SU-DHL-6 (cell line): ENCODE results near the gene DPP4.

Experiments
- H2AFZ ChIP-seq: fragments of 200-600 bp; sonication (generic); 2 replicates; pipeline ENCODE4 v1.6.1; 2014; ENCODE audit warnings: low read depth, mild to moderate bottlenecking, moderate library complexity, mixed read lengths, antibody characterized with exemption, low read length; ENCODE audit not compliant: severe bottlenecking
- H3F3A ChIP-seq: fragments of 200-600 bp; shearing (Covaris generic); 2 replicates; pipeline ENCODE4 v1.6.0; 2016; ENCODE audit warnings: antibody characterized with exemption, mild to moderate bottlenecking; ENCODE audit not compliant: insufficient read depth
- H3K27ac ChIP-seq: fragments of 200-600 bp; sonication (generic); 2 replicates; pipeline ENCODE4 v1.5.1; 2016; ENCODE audit warnings: low read depth, mild to moderate bottlenecking, low read length, moderate library complexity, mixed read lengths
- H3K27me3 ChIP-seq: fragments of 200-600 bp; sonication (generic), shearing (Covaris generic); 2 replicates; pipeline ENCODE4 v1.6.0; 2014; ENCODE audit warnings: mild to moderate bottlenecking, low read length
- H3K36me3 ChIP-seq: fragments of 200-600 bp; sonication (generic); 2 replicates; pipeline ENCODE4 v1.6.1; 2014; ENCODE audit warnings: mild to moderate bottlenecking, low read length, mixed read lengths
- H3K4me2 ChIP-seq: fragments of 300-600, 200-600 bp; shearing (Covaris generic), sonication (generic); 2 replicates; pipeline ENCODE4 v1.6.0; 2014; ENCODE audit warnings: low read length, low read depth, mild to moderate bottlenecking; ENCODE audit not compliant: poor library complexity, severe bottlenecking
- H3K4me3 ChIP-seq: fragments of 200-600 bp; sonication (generic); 2 replicates; pipeline ENCODE4 v1.5.1; 2014; ENCODE audit warnings: antibody characterized with exemption, low read length, mild to moderate bottlenecking, mixed read lengths; ENCODE audit not compliant: insufficient read depth, poor library complexity, severe bottlenecking
- H3K79me2 ChIP-seq: fragments of 200-600 bp; sonication (generic); 2 replicates; pipeline ENCODE4 v1.6.1; 2014; ENCODE audit warnings: mild to moderate bottlenecking, low read length, moderate library complexity; ENCODE audit not compliant: insufficient read depth
- H3K9ac ChIP-seq: fragments of 200-600 bp; sonication (generic); 2 replicates; pipeline ENCODE4 v1.7.0; 2014; ENCODE audit warnings: mild to moderate bottlenecking, low read length
- H3K9me2 ChIP-seq: fragments of 200-600 bp; sonication (generic); replicated peaks from 2 replicates; pipeline ENCODE4 v1.6.1; 2014; ENCODE audit warnings: low read length; ENCODE audit not compliant: insufficient read depth
- H3K9me3 ChIP-seq: fragments of 200-600 bp; sonication (generic); 2 replicates; pipeline ENCODE4 v1.6.1; 2014; ENCODE audit warnings: low read length, mixed read lengths; ENCODE audit not compliant: insufficient read depth
- H4K20me1 ChIP-seq: fragments of 200-600 bp; sonication (generic); 2 replicates; pipeline ENCODE4 v1.6.1; 2014; ENCODE audit warnings: low read depth, mild to moderate bottlenecking, antibody characterized with exemption, low read length, moderate library complexity, mixed read lengths
- EZH2phosphoT487 ChIP-seq: fragments of 200-600 bp; sonication (generic), shearing (Covaris generic); conservative IDR thresholded peaks from 2 replicates; pipeline ENCODE4 v1.6.1; 2018; ENCODE audit warnings: mild to moderate bottlenecking, antibody characterized with exemption, low read length, moderate library complexity, mixed read lengths
- TF ChIP-seq, protein P1 (sequence below): fragments of 200-600 bp; sonication (generic); IDR thresholded peaks from one replicate; pipeline ENCODE4 v1.5.1; 2017; ENCODE audit warnings: antibody characterized with exemption, mild to moderate bottlenecking, low read length, moderate library complexity; ENCODE audit not compliant: insufficient read depth, poor library complexity, severe bottlenecking

The DPP4 gene

DNA sequence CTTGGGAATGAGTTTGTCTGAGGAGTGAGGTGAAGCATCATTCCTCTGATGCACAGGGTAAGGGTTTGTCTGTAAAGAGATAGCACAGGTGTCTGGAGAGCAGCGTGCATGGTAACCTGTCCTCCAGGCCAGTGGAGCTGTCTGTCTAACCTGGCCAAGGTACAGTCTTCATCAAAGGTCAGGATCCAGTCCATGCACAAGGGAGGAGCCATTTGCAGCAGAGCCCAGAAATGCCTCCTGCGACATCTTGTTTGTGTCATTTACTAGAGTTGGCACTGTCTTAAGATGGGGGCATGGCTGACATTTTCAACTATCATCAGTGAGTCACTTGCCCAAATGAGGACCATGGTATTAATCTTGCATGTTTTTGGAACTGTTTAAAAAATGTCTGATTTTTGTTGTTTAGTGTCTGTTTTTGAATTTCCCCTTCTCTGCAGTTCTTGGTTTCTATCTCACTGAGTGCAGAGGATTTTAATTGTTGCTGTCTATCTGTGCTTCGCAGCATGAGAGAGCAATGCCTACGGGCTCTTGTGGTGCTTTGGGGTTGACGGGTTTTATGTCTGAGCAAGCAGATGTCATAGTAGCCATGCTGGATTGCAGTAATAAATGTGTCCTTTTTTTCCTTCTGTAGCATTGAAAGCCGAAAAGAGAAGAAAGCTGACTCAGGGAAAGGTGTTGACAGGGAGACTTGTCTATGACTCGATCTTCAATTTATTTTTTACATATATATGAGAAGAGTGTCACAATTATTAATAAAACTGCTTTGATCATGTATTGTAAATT is 91.3 kb downstream of the DPP4 start:
- Histone ChIP-seq H3K9me2 (no peaks in the 10 kb centered on the region), H3K27me3 (no peaks in the 10 kb centered on the region), H3K4me3 (no peak overlapping the region), H3K9me3 (no peaks in the 10 kb centered on the region), H4K20me1 (no peaks in the 10 kb centered on the region), H3K79me2 (no peaks in the 10 kb centered on the region), H3K27ac (no peak overlapping the region), H2AFZ (no peak overlapping the region), H3K36me3 (no peaks in the 10 kb centered on the region), H3K4me2 (no peak overlapping the region), H3F3A (no peaks in the 10 kb centered on the region), H3K9ac (no peak overlapping the region)
- TF ChIP-seq, protein P1, sequence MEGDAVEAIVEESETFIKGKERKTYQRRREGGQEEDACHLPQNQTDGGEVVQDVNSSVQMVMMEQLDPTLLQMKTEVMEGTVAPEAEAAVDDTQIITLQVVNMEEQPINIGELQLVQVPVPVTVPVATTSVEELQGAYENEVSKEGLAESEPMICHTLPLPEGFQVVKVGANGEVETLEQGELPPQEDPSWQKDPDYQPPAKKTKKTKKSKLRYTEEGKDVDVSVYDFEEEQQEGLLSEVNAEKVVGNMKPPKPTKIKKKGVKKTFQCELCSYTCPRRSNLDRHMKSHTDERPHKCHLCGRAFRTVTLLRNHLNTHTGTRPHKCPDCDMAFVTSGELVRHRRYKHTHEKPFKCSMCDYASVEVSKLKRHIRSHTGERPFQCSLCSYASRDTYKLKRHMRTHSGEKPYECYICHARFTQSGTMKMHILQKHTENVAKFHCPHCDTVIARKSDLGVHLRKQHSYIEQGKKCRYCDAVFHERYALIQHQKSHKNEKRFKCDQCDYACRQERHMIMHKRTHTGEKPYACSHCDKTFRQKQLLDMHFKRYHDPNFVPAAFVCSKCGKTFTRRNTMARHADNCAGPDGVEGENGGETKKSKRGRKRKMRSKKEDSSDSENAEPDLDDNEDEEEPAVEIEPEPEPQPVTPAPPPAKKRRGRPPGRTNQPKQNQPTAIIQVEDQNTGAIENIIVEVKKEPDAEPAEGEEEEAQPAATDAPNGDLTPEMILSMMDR, result no peak
- no peak for TF ChIP-seq EZH2phosphoT487

DNA sequence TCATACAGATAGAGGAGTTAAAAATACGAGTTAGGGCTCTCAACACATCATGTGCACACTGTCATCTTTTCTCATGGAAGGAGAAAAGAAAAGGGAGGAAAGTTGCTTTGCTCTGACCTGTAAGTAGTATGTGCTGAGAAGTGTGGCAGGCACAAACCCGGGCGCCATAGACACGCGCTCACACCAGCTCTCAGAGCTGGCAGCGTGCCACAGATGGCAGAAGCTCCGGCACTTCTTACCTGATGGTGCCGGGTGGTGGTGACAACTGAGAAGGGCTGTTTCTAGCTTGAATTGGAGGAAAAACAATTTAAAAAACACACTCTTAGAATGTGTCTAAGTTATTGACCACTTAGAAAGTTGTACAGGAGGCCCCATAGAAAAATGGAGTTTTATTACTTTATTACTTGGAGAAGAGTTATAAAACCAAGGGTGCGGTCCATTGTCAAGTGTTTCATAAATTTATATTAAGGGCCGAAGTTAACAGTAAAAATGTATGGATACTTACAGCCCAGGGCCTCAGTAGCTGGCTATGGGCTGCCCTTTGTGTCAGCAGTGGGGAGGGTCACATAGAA is 92.2 kb downstream of the DPP4 start:
- Histone ChIP-seq H3F3A (no peaks in the 10 kb centered on the region), H3K79me2 (no peaks in the 10 kb centered on the region), H3K27ac (no peak overlapping the region), H3K9ac (no peak overlapping the region), H3K9me2 (no peaks in the 10 kb centered on the region), H4K20me1 (no peaks in the 10 kb centered on the region), H2AFZ (no peak overlapping the region), H3K36me3 (no peaks in the 10 kb centered on the region), H3K9me3 (no peaks in the 10 kb centered on the region), H3K4me3 (no peak overlapping the region), H3K27me3 (no peaks in the 10 kb centered on the region), H3K4me2 (no peak overlapping the region)
- no peak for TF ChIP-seq EZH2phosphoT487
- TF ChIP-seq, protein P1, result no peak

DNA sequence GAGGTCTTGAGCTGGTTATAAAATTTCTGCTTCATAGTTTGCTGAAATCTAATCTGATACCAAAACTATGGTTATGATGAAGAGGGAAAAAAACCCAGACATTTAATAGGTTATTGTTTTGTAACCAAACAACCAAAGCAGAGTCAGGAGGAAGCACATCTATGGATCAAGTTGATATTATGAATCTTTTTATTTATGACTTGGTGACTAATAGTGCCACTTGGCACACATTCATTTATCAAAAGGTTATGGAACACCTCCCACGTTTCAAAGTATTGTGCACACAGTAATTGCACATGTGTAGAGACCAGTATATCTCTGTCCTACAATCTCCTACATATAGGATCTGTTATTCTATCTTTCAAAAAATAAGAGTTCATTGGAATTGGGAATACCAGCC is 93.0 kb downstream of the DPP4 start:
- TF ChIP-seq, protein P1, result no peak
- no peak for TF ChIP-seq EZH2phosphoT487
- Histone ChIP-seq H3K4me3 (no peak overlapping the region), H3K36me3 (no peaks in the 10 kb centered on the region), H3K9me2 (no peaks in the 10 kb centered on the region), H3F3A (no peaks in the 10 kb centered on the region), H3K79me2 (no peaks in the 10 kb centered on the region), H3K9me3 (no peaks in the 10 kb centered on the region), H3K9ac (no peak overlapping the region), H3K4me2 (no peak overlapping the region), H4K20me1 (no peaks in the 10 kb centered on the region), H2AFZ (no peak overlapping the region), H3K27me3 (no peaks in the 10 kb centered on the region), H3K27ac (no peak overlapping the region)
